Endothelial cell (in vitro differentiated cells): ENCODE data around the gene SCGB3A1. TPM values are rescaled to one million over a fixed set of nuclear protein-coding genes. Genes with fewer than 3 reads are reported as not detected.

Experiments used
- DNase-seq: peaks from one replicate; pipeline ENCODE4 v3.0.0; 2021; ENCODE audit warnings: low spot score
- H3K27ac Mint-ChIP-seq: one replicate; pipeline ENCODE4 v1.8.0; 2021; ENCODE audit warnings: mixed read lengths, inconsistent platforms; ENCODE audit not compliant: unreplicated experiment
- H3K27me3 Mint-ChIP-seq: one replicate; pipeline ENCODE4 v1.8.0; 2021; ENCODE audit warnings: mild to moderate bottlenecking, moderate library complexity, mixed read lengths, inconsistent platforms; ENCODE audit not compliant: unreplicated experiment
- H3K36me3 Mint-ChIP-seq: one replicate; pipeline ENCODE4 v1.8.0; 2021; ENCODE audit warnings: mild to moderate bottlenecking, low read depth, mixed read lengths, inconsistent platforms; ENCODE audit not compliant: unreplicated experiment
- H3K4me1 Mint-ChIP-seq: one replicate; pipeline ENCODE4 v1.8.0; 2021; ENCODE audit warnings: mild to moderate bottlenecking, mixed read lengths, inconsistent platforms; ENCODE audit not compliant: unreplicated experiment
- H3K4me3 Mint-ChIP-seq: one replicate; pipeline ENCODE4 v1.8.0; 2021; ENCODE audit warnings: mild to moderate bottlenecking, mixed read lengths, inconsistent platforms; ENCODE audit not compliant: unreplicated experiment
- H3K9me3 Mint-ChIP-seq: one replicate; pipeline ENCODE4 v1.8.0; 2021; ENCODE audit warnings: mixed read lengths, inconsistent platforms; ENCODE audit not compliant: unreplicated experiment
- total RNA-seq: library from RNA; stranded (reverse); fragmentation: NEBNext Ultra II Directional; extraction: Animal tissue kit (Norgen Biotek cat#: 25700); gene quantifications from one replicate; pipeline ENCODE4 v1.2.1, GENCODE V29; 2021; ENCODE audit not compliant: unreplicated experiment
- TF ChIP-seq, protein P1 (sequence below): fragments of 200-600 bp; sonication (generic); IDR thresholded peaks from one replicate; pipeline ENCODE4 v1.5.0; 2021; ENCODE audit warnings: antibody characterized with exemption; ENCODE audit not compliant: unreplicated experiment

Gene SCGB3A1
- total RNA-seq, 1 donor from 2014 or later = 5.4 TPM

DNA sequence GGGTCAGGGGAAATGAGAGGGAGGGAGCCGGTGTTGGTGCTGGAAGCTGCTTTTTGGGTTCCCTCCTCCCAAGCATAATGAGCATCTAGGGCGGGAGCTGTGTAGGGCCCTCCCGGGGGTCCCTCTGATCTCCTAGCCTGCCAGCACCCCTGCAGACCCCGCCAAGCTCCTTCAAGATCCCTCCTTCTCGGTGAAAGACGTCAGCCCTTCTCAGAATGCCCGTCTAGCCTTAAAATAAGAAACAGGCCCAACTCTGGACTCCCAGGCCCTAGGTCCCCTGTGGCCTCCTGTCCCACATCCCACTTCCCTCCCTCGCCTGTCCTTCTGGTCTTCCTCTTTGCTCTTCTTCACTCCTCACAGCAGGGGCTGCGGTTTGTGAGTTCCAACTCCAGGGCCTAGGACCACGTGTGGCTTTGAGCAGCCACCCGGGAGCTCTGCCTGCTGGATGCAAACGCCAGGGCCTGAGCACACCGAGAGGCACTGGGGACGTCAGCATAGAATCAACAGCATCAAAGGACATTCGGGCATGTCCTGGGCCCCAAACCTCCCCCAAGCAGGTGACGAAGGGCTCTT, 8.8 kb upstream of the SCGB3A1 start:
- Mint-ChIP-seq H3K27me3 (peaks cover 20% of the 10 kb centered on the region), H3K9me3 (no peaks in the 10 kb centered on the region), H3K36me3 (peaks cover 13% of the 10 kb centered on the region), H3K4me1 (peaks cover 5% of the 10 kb centered on the region), H3K4me3 (no peak overlapping the region), H3K27ac (peak overlapping the region; percentile 81)
- no peak for DNase-seq
- TF ChIP-seq, protein P1, sequence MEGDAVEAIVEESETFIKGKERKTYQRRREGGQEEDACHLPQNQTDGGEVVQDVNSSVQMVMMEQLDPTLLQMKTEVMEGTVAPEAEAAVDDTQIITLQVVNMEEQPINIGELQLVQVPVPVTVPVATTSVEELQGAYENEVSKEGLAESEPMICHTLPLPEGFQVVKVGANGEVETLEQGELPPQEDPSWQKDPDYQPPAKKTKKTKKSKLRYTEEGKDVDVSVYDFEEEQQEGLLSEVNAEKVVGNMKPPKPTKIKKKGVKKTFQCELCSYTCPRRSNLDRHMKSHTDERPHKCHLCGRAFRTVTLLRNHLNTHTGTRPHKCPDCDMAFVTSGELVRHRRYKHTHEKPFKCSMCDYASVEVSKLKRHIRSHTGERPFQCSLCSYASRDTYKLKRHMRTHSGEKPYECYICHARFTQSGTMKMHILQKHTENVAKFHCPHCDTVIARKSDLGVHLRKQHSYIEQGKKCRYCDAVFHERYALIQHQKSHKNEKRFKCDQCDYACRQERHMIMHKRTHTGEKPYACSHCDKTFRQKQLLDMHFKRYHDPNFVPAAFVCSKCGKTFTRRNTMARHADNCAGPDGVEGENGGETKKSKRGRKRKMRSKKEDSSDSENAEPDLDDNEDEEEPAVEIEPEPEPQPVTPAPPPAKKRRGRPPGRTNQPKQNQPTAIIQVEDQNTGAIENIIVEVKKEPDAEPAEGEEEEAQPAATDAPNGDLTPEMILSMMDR = no peak

DNA sequence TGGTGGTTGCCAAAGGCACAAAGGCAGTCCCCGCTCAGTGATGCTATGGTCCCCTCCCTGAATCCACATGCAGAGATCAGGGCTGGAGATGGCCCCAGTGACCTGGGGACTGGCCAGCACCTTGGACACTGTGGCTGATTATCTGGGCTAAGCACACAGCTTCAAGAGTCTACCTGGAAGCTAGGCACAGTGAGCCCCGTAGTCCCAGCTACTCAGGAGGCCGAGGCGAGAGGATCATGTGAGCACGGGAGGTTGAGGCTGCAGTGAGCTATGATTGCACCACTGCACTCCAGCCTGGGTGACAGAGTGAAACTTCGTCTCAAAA, 8.3 kb upstream of the SCGB3A1 start:
- DNase-seq = no peak
- Mint-ChIP-seq H3K9me3 (no peaks in the 10 kb centered on the region), H3K4me3 (no peak overlapping the region), H3K27me3 (peaks cover 18% of the 10 kb centered on the region), H3K4me1 (peaks cover 5% of the 10 kb centered on the region), H3K27ac (no peak overlapping the region), H3K36me3 (peaks cover 12% of the 10 kb centered on the region)
- TF ChIP-seq, protein P1 = no peak

DNA sequence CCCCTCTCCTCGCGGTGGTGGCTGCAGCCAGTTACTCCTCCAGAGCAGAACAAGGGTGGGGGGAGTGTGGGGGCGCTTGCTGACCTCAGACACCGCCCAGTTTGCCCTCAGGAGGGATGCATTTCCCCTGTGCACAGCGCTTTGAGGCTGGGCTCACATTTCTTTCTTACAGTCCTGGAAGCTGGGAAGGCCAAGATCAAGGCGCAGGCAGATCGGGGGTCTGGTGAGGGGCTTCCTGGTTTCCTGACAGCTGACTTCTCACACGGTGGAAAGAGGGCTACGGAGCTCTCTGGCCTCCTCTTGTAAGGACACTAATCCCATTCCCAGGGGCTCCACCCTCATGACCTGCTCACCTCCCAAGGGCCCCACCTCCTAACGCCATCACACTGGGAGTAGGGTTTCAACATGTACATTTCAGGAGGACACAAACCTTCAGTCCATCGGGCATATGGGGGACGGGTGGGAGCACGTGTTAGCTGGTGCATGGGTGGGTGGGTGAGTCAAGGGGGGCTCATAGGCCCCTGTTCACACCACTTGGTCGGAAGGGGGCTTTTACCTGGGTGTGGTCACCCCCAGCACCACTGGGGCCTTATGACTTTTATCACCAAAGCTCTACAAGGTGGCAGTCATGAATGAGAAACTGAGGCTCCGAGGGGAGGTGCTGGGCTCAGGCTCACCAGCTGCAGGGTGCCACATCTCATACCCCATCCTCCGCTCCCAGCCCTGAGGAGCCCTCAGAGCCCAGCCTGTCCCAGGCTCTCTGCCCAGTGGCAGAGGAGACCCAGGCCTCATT, 7.7 kb upstream of the SCGB3A1 start:
- no peaks in the 10 kb centered on the region for H3K9me3 Mint-ChIP-seq
- no peak for DNase-seq
- H3K36me3 Mint-ChIP-seq = peaks cover 7% of the 10 kb centered on the region
- H3K4me3 Mint-ChIP-seq = no peak overlapping the region
- TF ChIP-seq, protein P1 = no peak
- H3K27ac Mint-ChIP-seq = no peak overlapping the region
- H3K27me3 Mint-ChIP-seq = peaks cover 13% of the 10 kb centered on the region
- H3K4me1 Mint-ChIP-seq = peaks cover 5% of the 10 kb centered on the region

DNA sequence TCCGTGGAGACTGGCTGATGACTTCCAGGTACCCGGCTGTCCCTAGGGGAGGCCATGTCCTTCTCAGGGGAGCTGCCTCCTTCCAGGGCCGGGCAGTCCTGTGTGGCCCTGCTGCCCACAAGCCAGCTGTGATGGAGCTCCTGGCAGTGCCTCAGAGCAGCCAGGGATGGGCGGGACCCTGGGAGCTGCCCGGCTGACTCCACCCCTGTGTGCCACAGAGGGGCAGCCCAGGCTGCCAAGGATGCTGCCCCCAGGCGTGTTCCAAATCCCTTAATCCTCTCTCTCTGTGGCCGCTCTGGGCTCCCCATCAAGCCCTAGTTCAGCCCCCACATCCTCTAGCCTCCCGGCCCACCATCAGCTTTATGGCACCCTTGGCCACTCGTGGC, 7.0 kb upstream of the SCGB3A1 start:
- DNase-seq = no peak
- no peaks in the 10 kb centered on the region for H3K9me3 Mint-ChIP-seq
- TF ChIP-seq, protein P1 = no peak

DNA sequence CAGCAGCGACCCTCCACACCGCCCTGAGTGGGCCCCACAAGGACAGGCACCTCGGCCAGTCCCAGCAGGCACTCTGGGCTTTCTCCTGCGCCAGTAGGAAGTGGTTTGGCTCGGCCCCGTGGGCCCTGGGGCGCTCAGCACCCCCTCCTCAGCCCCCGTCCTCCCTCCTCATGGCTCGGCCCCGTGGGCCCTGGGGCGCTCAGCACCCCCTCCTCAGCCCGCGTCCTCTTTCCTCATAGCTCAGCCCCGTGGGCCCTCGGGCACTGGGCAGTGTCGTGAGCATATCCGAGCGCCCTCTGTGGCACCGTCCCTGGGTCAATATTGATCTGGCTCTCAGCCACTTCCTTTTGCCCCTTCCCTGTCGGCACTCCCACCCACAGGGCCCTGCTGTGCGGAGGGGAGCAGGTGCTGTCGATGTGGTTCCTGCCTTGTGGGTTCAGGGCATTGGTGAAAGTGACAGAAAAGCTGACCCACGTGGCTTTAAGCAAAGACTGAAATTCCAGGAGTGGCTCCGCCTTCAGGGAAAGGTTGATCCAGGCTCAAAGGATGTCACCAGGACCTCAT, 5.5 kb upstream of the SCGB3A1 start:
- Mint-ChIP-seq H3K9me3 (no peaks in the 10 kb centered on the region), H3K4me3 (no peak overlapping the region), H3K27me3 (peaks cover 21% of the 10 kb centered on the region), H3K4me1 (peaks cover 11% of the 10 kb centered on the region), H3K27ac (no peak overlapping the region), H3K36me3 (peaks cover 11% of the 10 kb centered on the region)
- TF ChIP-seq, protein P1 = no peak
- no peak for DNase-seq

More for the DNA sequence above, 7.0 kb upstream of the SCGB3A1 start:
- no peak overlapping the region for H3K4me3 Mint-ChIP-seq
- peaks cover 6% of the 10 kb centered on the region for H3K36me3 Mint-ChIP-seq
- no peak overlapping the region for H3K27ac Mint-ChIP-seq
- H3K27me3 Mint-ChIP-seq = peaks cover 16% of the 10 kb centered on the region
- H3K4me1 Mint-ChIP-seq = peaks cover 5% of the 10 kb centered on the region
